LNCAP (cell line): ENCODE data around the gene NPM3.

ENCODE experiments used
- CTCF ChIP-seq: fragments of 450-650 bp; IDR thresholded peaks from 2 replicates; pipeline ENCODE4 v1.5.1; 2017; ENCODE audit warnings: mild to moderate bottlenecking

Gene NPM3

GRCh38 chr10:101776161-101776817 lies 7.0 kb downstream of the NPM3 start:
- TF ChIP-seq CTCF, result no peak

GRCh38 chr10:101775273-101776160 lies 7.7 kb downstream of the NPM3 start, which contains the start of gene FGF8:
Gene FGF8, minus strand, starts transcription at chr10:101776114. Its CDS starts 214 bp downstream, at chr10:101775900.
- no peak for TF ChIP-seq CTCF

GRCh38 chr10:101774589-101775272 lies 8.5 kb downstream of the NPM3 start:
- no peak for TF ChIP-seq CTCF

- TF ChIP-seq CTCF, result no peak
Observed at GRCh38 chr10:101773923-101774588, 9.2 kb downstream of the NPM3 start.

- TF ChIP-seq CTCF, result no peak
Observed at GRCh38 chr10:101772895-101773761, 10.1 kb downstream of the NPM3 start.

GRCh38 chr10:101772017-101772894 lies 11.0 kb downstream of the NPM3 start:
- TF ChIP-seq CTCF, result no peak
